Spleen (tissue), 11 donors: ENCODE measurements around the gene IGF2R. TPM values are rescaled to one million over a fixed set of nuclear protein-coding genes. Genes with fewer than 3 reads are reported as not detected.

Source experiments
- DNase-seq: peaks from one replicate; pipeline ENCODE4 v3.0.0-alpha.2; 2020
- H3K27ac ChIP-seq, 8 donors: fragments of 200-600 bp; sonication (generic) in 7 of 8; 1 replicate in 4 of 8; 2 replicates in 4 of 8; pipeline versions ENCODE4 v1.5.0 to v1.8.0; 2016 to 2021; ENCODE audit warnings: inconsistent platforms in 4 of 8, mild to moderate bottlenecking in 4 of 8, moderate library complexity in 1 of 8
- H3K27me3 ChIP-seq, 7 donors: fragments of 200-600 bp; sonication (generic) in 6 of 7; replicated peaks in 1 of 7; 1 replicate in 4 of 7; 2 replicates in 3 of 7; pipeline versions ENCODE4 v1.5.0 to v1.8.0; 2016 to 2021; ENCODE audit warnings: inconsistent platforms in 3 of 7, mild to moderate bottlenecking in 1 of 7
- H3K36me3 ChIP-seq, 6 donors: fragments of 200-600 bp; sonication (generic) in 5 of 6; 1 replicate in 4 of 6; 2 replicates in 2 of 6; pipeline versions ENCODE4 v1.5.0 to v1.8.0; 2016 to 2021; ENCODE audit warnings: inconsistent platforms in 2 of 6
- H3K4me1 ChIP-seq, 6 donors: fragments of 200-600 bp; sonication (generic) in 5 of 6; 1 replicate in 3 of 6; 2 replicates in 3 of 6; pipeline versions ENCODE4 v1.5.0 to v1.8.0; 2016 to 2021; ENCODE audit warnings: inconsistent platforms in 3 of 6
- H3K4me3 ChIP-seq, 8 donors: fragments of 200-600 bp; sonication (generic) in 7 of 8; 1 replicate in 4 of 8; 2 replicates in 4 of 8; pipeline versions ENCODE4 v1.5.0 to v1.8.0; 2016 to 2021; ENCODE audit warnings: inconsistent platforms in 4 of 8, mild to moderate bottlenecking in 4 of 8, moderate library complexity in 2 of 8
- H3K9me3 ChIP-seq, 8 donors: fragments of 200-600 bp; sonication (generic) in 7 of 8; 1 replicate in 4 of 8; 2 replicates in 4 of 8; pipeline versions ENCODE4 v1.5.0 to v1.8.0; 2016 to 2021; ENCODE audit warnings: inconsistent platforms in 4 of 8
- CTCF ChIP-seq, 11 experiments: fragments of 200-600 bp in 7 of 11; fragments of 450-650 bp in 4 of 11; sonication (generic) in 4 of 11; IDR thresholded peaks in 8 of 11; conservative IDR thresholded peaks in 3 of 11; 1 replicate in 7 of 11; 2 replicates in 4 of 11; pipeline versions ENCODE4 v1.4.0 to v1.8.0; 2016 to 2021; ENCODE audit warnings: antibody characterized with exemption in 11 of 11, inconsistent platforms in 4 of 11, mild to moderate bottlenecking in 1 of 11
- POLR2A ChIP-seq, 3 donors: fragments of 450-650 bp; IDR thresholded peaks; one replicate each; pipeline ENCODE4 v1.5.1; 2017; ENCODE audit warnings: antibody characterized with exemption in 3 of 3, mild to moderate bottlenecking in 1 of 3
- POLR2AphosphoS5 ChIP-seq, 3 donors: sonication (generic); formaldehyde crosslinking; IDR thresholded peaks; one replicate each; pipeline ENCODE4 v1.5.1; 2017; ENCODE audit warnings: antibody characterized with exemption in 3 of 3
- WGBS, 5 donors: extraction: QIAGEN DNeasy Blood & Tissue Kit in 3 of 5; methylation state at CpG; one replicate each; pipeline versions ENCODE4 v1.1.5 to v1.1.7; 2013 to 2018; 5-methylcytosine and 5-hydroxymethylcytosine counted together
- intact Hi-C: fragments of 100-400 bp; cut with DNase I; formaldehyde crosslinking; loops from one replicate; pipeline ENCODE4 v1.15.0; 2023; ENCODE audit warnings: low total_unique reads
- polyA plus RNA-seq, 3 donors: library from polyadenylated mRNA; stranded (reverse); fragments of 200-250 nt; gene quantifications; one replicate each; pipeline ENCODE4 v1.2.1, GENCODE V29; 2013
- total RNA-seq, 7 donors: library from RNA; depleted of rRNA in 3 of 7; stranded (reverse); fragments of >200 nt in 3 of 7; fragmentation: NEBNext Ultra II Directional in 4 of 7; extraction: Animal tissue kit (Norgen Biotek cat#: 25700) in 4 of 7; gene quantifications; one replicate each; pipeline versions ENCODE4 v1.1.0 to v1.2.1, GENCODE V29; 2016 to 2021
- donor health status: healthy with polysubstance abuse.
- donor health status: DM: no; HTN: no; CAD: no; lungs with moderate emphysema.
- donor health status: DM: no; HTN: no; CAD: no.
- donor health status: Bipolar disorder and iron deficiency.
- donor health status: healthy.
- donor health status: DM: no; HTN: no; CAD: no.
- donor health status: DM: yes; HTN: yes; CAD: no.

Gene IGF2R
- total and polyA plus RNA-seq, 10 donors = 6.9 to 193 (median 159) TPM

DNA sequence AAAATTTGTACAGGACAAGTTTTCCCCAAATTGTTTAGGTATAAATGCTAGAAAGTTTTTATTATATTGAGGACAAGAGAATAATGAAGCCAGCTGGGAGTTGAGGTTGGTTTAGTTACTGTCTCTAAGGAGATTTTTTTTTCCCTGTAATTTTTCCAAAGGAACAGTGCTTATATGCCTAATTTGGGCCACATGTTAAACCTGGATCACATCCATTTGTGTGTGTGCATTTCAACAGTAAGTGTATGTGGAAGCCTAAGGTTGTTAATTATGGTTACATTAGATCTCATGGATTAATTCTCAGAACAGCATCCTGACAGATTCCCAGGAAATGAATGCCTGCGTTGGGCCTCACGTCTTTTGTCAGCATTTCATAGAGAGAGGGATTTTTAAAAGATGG lies 4.5 kb downstream of the IGF2R start:
- peak overlapping the region in 7 of 8 donors; percentile 13 to 72 (median 53) for H3K27ac ChIP-seq
- H3K4me1 ChIP-seq = peaks cover 49 to 91% (median 84%) of the 10 kb centered on the region in 6 donors
- 42 to 71% (median 62%) methylated on average over 2 of the region's 2 CpGs for WGBS, 5 donors
- H3K9me3 ChIP-seq = no peaks in the 10 kb centered on the region
- no peaks in the 10 kb centered on the region for H3K27me3 ChIP-seq
- DNase-seq = no peak
- intact Hi-C loops = loop anchor here (10.0 kb wide), 1 partner anchor 51 kb away; no protein-coding TSS in a partner anchor
- no peaks in the 10 kb centered on the region for H3K36me3 ChIP-seq
- no peak overlapping the region for H3K4me3 ChIP-seq
- no peak for TF ChIP-seq POLR2AphosphoS5 (IDR thresholded peaks at IDR 0.05)
- no peak for TF ChIP-seq POLR2A (IDR thresholded peaks at IDR 0.05)
- no peak for TF ChIP-seq CTCF (IDR thresholded peaks at IDR 0.05 in 8 of 11, conservative IDR thresholded peaks at IDR 0.05 in 3 of 11)

- Histone ChIP-seq H3K27ac (peak overlapping the region in 7 of 8 donors; percentile 13 to 72 (median 53)), H3K4me1 (peaks cover 53 to 95% (median 88%) of the 10 kb centered on the region in 6 donors), H3K27me3 (no peaks in the 10 kb centered on the region), H3K4me3 (no peak overlapping the region), H3K36me3 (no peaks in the 10 kb centered on the region), H3K9me3 (no peaks in the 10 kb centered on the region)
- intact Hi-C loops = loop anchor here (10.0 kb wide), 1 partner anchor 51 kb away; no protein-coding TSS in a partner anchor
- TF ChIP-seq CTCF (IDR thresholded peaks at IDR 0.05 in 8 of 11, conservative IDR thresholded peaks at IDR 0.05 in 3 of 11) (no peak), POLR2AphosphoS5 (IDR thresholded peaks at IDR 0.05) (no peak), POLR2A (IDR thresholded peaks at IDR 0.05) (no peak)
- WGBS, 5 donors = 79 to 86% (median 82%) methylated on average over 2 of the region's 2 CpGs
- DNase-seq = no peak
Observed at GRCh38 chr6:159973951-159974350, 5.1 kb downstream of the IGF2R start.

GRCh38 chr6:159974932-159975331 lies 6.0 kb downstream of the IGF2R start:
- Histone ChIP-seq H3K36me3 (no peaks in the 10 kb centered on the region), H3K27ac (peak overlapping the region in 4 of 8 donors; percentile 38 to 72 (median 59)), H3K4me3 (no peak overlapping the region), H3K4me1 (peaks cover 58 to 100% (median 97%) of the 10 kb centered on the region in 6 donors), H3K9me3 (no peaks in the 10 kb centered on the region), H3K27me3 (no peaks in the 10 kb centered on the region)
- TF ChIP-seq CTCF (IDR thresholded peaks at IDR 0.05 in 8 of 11, conservative IDR thresholded peaks at IDR 0.05 in 3 of 11) (no peak), POLR2AphosphoS5 (IDR thresholded peaks at IDR 0.05) (no peak), POLR2A (IDR thresholded peaks at IDR 0.05) (no peak)
- intact Hi-C loops = loop anchor here (10.0 kb wide), 1 partner anchor 50 kb away; no protein-coding TSS in a partner anchor
- WGBS, 5 donors = 93 to 97% (median 95%) methylated on average over 7 of the region's 7 CpGs
- peak; percentile 56 for DNase-seq

DNA sequence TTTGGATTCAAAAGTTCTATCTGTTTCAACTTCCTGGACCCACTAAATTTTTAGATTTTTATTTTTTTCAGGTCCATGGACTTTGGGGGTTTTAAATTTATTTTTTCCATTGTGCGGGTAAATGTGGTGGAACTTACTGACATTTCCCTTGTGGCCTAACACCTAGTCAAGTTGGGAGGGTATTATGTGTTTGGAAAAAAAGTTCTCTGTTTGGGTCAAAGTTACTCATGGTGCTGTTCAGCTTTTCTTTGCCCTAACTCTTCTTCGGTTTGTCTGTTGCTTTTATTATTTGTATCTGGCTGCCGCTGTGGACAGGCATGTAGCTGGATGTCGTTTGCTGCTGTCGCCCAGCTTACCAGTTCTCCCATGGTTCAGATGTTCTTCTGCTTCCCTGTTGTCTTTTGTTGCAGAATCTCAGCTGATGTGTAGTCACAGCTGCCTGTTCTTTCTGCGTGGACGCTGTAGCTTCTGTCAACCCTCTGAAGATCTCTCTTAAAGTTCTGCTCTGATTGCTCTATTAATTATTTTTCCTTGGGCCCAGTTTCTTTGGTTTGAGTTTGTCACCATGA lies 7.9 kb downstream of the IGF2R start:
- Histone ChIP-seq H3K27ac (peak overlapping the region; percentile 42 to 89 (median 82)), H3K4me3 (peak overlapping the region in 1 of 8 donors; percentile 11), H3K9me3 (no peaks in the 10 kb centered on the region), H3K27me3 (no peaks in the 10 kb centered on the region), H3K4me1 (peaks cover 61 to 100% (median 97%) of the 10 kb centered on the region in 6 donors), H3K36me3 (no peaks in the 10 kb centered on the region)
- TF ChIP-seq POLR2AphosphoS5 (IDR thresholded peaks at IDR 0.05) (no peak), CTCF (IDR thresholded peaks at IDR 0.05 in 8 of 11, conservative IDR thresholded peaks at IDR 0.05 in 3 of 11) (no peak), POLR2A (IDR thresholded peaks at IDR 0.05) (no peak)
- 59 to 80% (median 71%) methylated on average over 7 of the region's 7 CpGs for WGBS, 5 donors
- intact Hi-C loops = loop anchor here (10.0 kb wide), 1 partner anchor 48 kb away; no protein-coding TSS in a partner anchor
- no peak for DNase-seq
